ENCODE measurements around the gene WBP2.

- TF ChIP-seq, protein P1, sequence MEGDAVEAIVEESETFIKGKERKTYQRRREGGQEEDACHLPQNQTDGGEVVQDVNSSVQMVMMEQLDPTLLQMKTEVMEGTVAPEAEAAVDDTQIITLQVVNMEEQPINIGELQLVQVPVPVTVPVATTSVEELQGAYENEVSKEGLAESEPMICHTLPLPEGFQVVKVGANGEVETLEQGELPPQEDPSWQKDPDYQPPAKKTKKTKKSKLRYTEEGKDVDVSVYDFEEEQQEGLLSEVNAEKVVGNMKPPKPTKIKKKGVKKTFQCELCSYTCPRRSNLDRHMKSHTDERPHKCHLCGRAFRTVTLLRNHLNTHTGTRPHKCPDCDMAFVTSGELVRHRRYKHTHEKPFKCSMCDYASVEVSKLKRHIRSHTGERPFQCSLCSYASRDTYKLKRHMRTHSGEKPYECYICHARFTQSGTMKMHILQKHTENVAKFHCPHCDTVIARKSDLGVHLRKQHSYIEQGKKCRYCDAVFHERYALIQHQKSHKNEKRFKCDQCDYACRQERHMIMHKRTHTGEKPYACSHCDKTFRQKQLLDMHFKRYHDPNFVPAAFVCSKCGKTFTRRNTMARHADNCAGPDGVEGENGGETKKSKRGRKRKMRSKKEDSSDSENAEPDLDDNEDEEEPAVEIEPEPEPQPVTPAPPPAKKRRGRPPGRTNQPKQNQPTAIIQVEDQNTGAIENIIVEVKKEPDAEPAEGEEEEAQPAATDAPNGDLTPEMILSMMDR (IDR thresholded peaks at IDR 0.05; ENCODE audit: low read length), result no peak
- TF ChIP-seq EZH2 (optimal IDR thresholded peaks at IDR 0.05; ENCODE audit: low read depth, low read length) (no peak), EZH2phosphoT487 (IDR thresholded peaks at IDR 0.05; ENCODE audit: low read length) (no peak)
These were observed 8.2 kb downstream of the WBP2 start for GRCh38 chr17:75846692-75847613.

Measured in MM.1S (cell line).